Measurements from ENCODE around the gene TRIM71.

The TRIM71 gene

GRCh38 chr3:32825601-32826375 is 8.0 kb downstream of the TRIM71 start:
- TF ChIP-seq SIN3A (IDR thresholded peaks at IDR 0.05; ENCODE audit: borderline replicate concordance, insufficient read depth, low read length): no peak
- TF ChIP-seq TAF1 (IDR thresholded peaks at IDR 0.05; ENCODE audit: borderline replicate concordance, insufficient read depth, low read length): no peak
- TF ChIP-seq REST (IDR thresholded peaks at IDR 0.05; ENCODE audit: insufficient read depth in 1 of 2, low read depth in 2 of 2, low read length in 2 of 2): no peak
- TF ChIP-seq POLR2AphosphoS5 (IDR thresholded peaks at IDR 0.05; ENCODE audit: low read depth, low read length): no peak
- TF ChIP-seq FOXP2 (optimal IDR thresholded peaks at IDR 0.05; ENCODE audit: borderline replicate concordance, extremely low read depth, extremely low read length, insufficient read depth): no peak

- TF ChIP-seq FOXP2 (optimal IDR thresholded peaks at IDR 0.05; ENCODE audit: borderline replicate concordance, extremely low read depth, extremely low read length, insufficient read depth) (no peak), TAF1 (IDR thresholded peaks at IDR 0.05; ENCODE audit: borderline replicate concordance, insufficient read depth, low read length) (no peak), REST (IDR thresholded peaks at IDR 0.05; ENCODE audit: insufficient read depth in 1 of 2, low read depth in 2 of 2, low read length in 2 of 2) (no peak), POLR2AphosphoS5 (IDR thresholded peaks at IDR 0.05; ENCODE audit: low read depth, low read length) (no peak), SIN3A (IDR thresholded peaks at IDR 0.05; ENCODE audit: borderline replicate concordance, insufficient read depth, low read length) (no peak)
These were observed 13.3 kb downstream of the TRIM71 start for GRCh38 chr3:32831062-32831461.

- TF ChIP-seq FOXP2 (optimal IDR thresholded peaks at IDR 0.05; ENCODE audit: borderline replicate concordance, extremely low read depth, extremely low read length, insufficient read depth) (no peak), POLR2AphosphoS5 (IDR thresholded peaks at IDR 0.05; ENCODE audit: low read depth, low read length) (no peak), REST (IDR thresholded peaks at IDR 0.05; ENCODE audit: insufficient read depth in 1 of 2, low read depth in 2 of 2, low read length in 2 of 2) (no peak), TAF1 (IDR thresholded peaks at IDR 0.05; ENCODE audit: borderline replicate concordance, insufficient read depth, low read length) (no peak), SIN3A (IDR thresholded peaks at IDR 0.05; ENCODE audit: borderline replicate concordance, insufficient read depth, low read length) (no peak)
These were observed 14.0 kb downstream of the TRIM71 start for GRCh38 chr3:32831791-32832190.

GRCh38 chr3:32832193-32832592 is 14.4 kb downstream of the TRIM71 start:
- TF ChIP-seq TAF1 (IDR thresholded peaks at IDR 0.05; ENCODE audit: borderline replicate concordance, insufficient read depth, low read length) (no peak), POLR2AphosphoS5 (IDR thresholded peaks at IDR 0.05; ENCODE audit: low read depth, low read length) (no peak), FOXP2 (optimal IDR thresholded peaks at IDR 0.05; ENCODE audit: borderline replicate concordance, extremely low read depth, extremely low read length, insufficient read depth) (no peak), REST (IDR thresholded peaks at IDR 0.05; ENCODE audit: insufficient read depth in 1 of 2, low read depth in 2 of 2, low read length in 2 of 2) (no peak)

Measured in PFSK-1 (cell line).